ENCODE data around the gene TEKT5. TPM values are rescaled to one million over a fixed set of nuclear protein-coding genes. Genes with fewer than 3 reads are reported as not detected.

TEKT5 gene
- total and polyA plus RNA-seq, 9 of the 15 experiments (the other 6 are each of a cell fraction or from before 2014, with no cell fraction given), result 0.10 to 0.19 TPM; not detected in 7

DNA sequence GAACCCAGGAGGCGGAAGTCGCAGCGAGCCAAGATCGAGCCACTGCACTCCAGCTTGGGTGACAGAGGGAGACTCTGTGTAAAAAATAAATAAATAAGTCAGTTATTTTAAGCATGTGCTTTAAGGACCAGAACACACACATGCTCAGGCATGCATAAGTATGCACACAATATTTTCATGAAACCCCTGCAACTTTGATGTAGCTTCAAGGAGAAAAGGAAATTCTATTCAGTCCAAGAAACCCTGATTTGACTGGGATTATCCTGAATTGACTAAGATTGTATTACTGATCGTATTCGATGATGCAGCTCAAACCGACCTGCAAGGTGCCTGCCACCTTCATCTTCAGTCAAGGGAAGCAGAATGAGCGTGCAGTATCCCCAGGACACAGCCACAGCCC lies 841 bp downstream of the TEKT5 start:
- ATAC-seq, result no peak
- BruUV-seq (replicated peaks), result no TSS peak
- Histone ChIP-seq H3K9me3 (replicated peaks; ENCODE audit: control insufficient read depth, insufficient read depth, low read depth, low read length) (no peaks in the 10 kb centered on the region), H3K36me3 (ENCODE audit: control insufficient read depth, insufficient read depth, low read length) (no peaks in the 10 kb centered on the region), H3K27ac (ENCODE audit: extremely low read depth, low read depth, low read length) (no peak overlapping the region), H4K20me1 (replicated peaks; ENCODE audit: control insufficient read depth, insufficient read depth, low read length) (no peaks in the 10 kb centered on the region), H3K4me1 (replicated peaks in 1 of 2; ENCODE audit: control insufficient read depth in 2 of 2, insufficient read depth in 2 of 2, low read length in 2 of 2) (peaks cover 0 to 4% of the 10 kb centered on the region in 2 experiments; a peak in 2 of 5 replicates), H3K9ac (ENCODE audit: insufficient read depth in 1 of 2, low read depth in 2 of 2, low read length in 2 of 2) (no peak overlapping the region), H3K4me2 (ENCODE audit: insufficient read depth, low read length) (no peak overlapping the region), H3K27me3 (ENCODE audit: control insufficient read depth in 2 of 2, insufficient read depth in 2 of 2, low read length in 2 of 2) (peaks cover 29 to 47% of the 10 kb centered on the region in 2 experiments), H3K4me3 (no peak overlapping the region), H3K79me2 (ENCODE audit: control insufficient read depth, insufficient read depth, low read length) (no peaks in the 10 kb centered on the region), H2AFZ (ENCODE audit: low read depth, low read length) (no peak overlapping the region), H3K9me1 (ENCODE audit: control insufficient read depth, insufficient read depth, low read length) (no peaks in the 10 kb centered on the region)
- TF ChIP-seq, protein P1, sequence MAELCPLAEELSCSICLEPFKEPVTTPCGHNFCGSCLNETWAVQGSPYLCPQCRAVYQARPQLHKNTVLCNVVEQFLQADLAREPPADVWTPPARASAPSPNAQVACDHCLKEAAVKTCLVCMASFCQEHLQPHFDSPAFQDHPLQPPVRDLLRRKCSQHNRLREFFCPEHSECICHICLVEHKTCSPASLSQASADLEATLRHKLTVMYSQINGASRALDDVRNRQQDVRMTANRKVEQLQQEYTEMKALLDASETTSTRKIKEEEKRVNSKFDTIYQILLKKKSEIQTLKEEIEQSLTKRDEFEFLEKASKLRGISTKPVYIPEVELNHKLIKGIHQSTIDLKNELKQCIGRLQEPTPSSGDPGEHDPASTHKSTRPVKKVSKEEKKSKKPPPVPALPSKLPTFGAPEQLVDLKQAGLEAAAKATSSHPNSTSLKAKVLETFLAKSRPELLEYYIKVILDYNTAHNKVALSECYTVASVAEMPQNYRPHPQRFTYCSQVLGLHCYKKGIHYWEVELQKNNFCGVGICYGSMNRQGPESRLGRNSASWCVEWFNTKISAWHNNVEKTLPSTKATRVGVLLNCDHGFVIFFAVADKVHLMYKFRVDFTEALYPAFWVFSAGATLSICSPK (IDR thresholded peaks at IDR 0.05; ENCODE audit: borderline replicate concordance), result no peak
- POLR2A ChIA-PET, result interaction anchor here (0.9 kb wide), 1 partner anchor 8 kb away, joined by 3 read pairs; no protein-coding TSS in a partner anchor
- in situ Hi-C loops (cut with MboI) (no loop called here), intact Hi-C loops (cut with micrococcal nuclease) (no loop called here)
- CTCF ChIA-PET (ENCODE audit: low intra/inter-chr PET ratio), result no interaction called here
- DNase-seq (ENCODE audit: extremely low read depth in 1 of 4, low spot score in 3 of 4), result no peak
- WGBS (ENCODE audit: insufficient coverage, low coverage, missing lambda C conversion rate), result 17% methylated on average over 8 of the region's 8 CpGs
- no peak for FAIRE-seq

DNA sequence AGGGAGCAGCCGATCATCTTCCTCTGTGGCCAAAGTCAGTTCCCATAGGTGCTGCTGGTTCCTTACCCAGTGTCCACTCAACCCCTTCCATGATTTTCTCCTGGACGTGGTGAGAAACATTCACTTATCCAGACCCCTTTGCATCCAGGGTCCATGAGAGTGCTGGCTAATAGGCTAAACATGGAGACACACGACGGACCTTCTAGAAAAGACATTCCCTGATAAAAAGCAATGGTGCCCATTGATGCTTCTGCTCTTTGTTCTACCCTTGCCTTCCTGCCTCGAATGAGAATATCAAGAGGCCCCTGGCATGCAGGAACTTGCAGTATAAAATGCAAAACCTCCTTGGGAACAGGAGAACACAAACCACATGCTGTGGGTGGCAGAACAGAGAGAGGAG lies 2.3 kb downstream of the TEKT5 start:
- no TSS peak for BruUV-seq (replicated peaks)
- WGBS (ENCODE audit: insufficient coverage, low coverage, missing lambda C conversion rate), result 4% methylated on average over 5 of the region's 5 CpGs
- intact Hi-C loops (cut with micrococcal nuclease) (no loop called here), in situ Hi-C loops (cut with MboI) (no loop called here)
- Histone ChIP-seq H3K9me1 (ENCODE audit: control insufficient read depth, insufficient read depth, low read length) (no peaks in the 10 kb centered on the region), H3K4me1 (replicated peaks in 1 of 2; ENCODE audit: control insufficient read depth in 2 of 2, insufficient read depth in 2 of 2, low read length in 2 of 2) (peaks cover 0 to 4% of the 10 kb centered on the region in 2 experiments; a peak in 2 of 5 replicates), H3K9ac (ENCODE audit: insufficient read depth in 1 of 2, low read depth in 2 of 2, low read length in 2 of 2) (no peak overlapping the region), H3K36me3 (ENCODE audit: control insufficient read depth, insufficient read depth, low read length) (no peaks in the 10 kb centered on the region), H3K4me2 (ENCODE audit: insufficient read depth, low read length) (no peak overlapping the region), H2AFZ (ENCODE audit: low read depth, low read length) (no peak overlapping the region), H3K4me3 (no peak overlapping the region), H4K20me1 (replicated peaks; ENCODE audit: control insufficient read depth, insufficient read depth, low read length) (no peaks in the 10 kb centered on the region; the same call in 1 of the 2 replicates), H3K79me2 (ENCODE audit: control insufficient read depth, insufficient read depth, low read length) (no peaks in the 10 kb centered on the region), H3K27me3 (ENCODE audit: control insufficient read depth in 2 of 2, insufficient read depth in 2 of 2, low read length in 2 of 2) (peaks cover 34 to 57% of the 10 kb centered on the region in 2 experiments), H3K27ac (ENCODE audit: extremely low read depth, low read depth, low read length) (no peak overlapping the region), H3K9me3 (replicated peaks; ENCODE audit: control insufficient read depth, insufficient read depth, low read depth, low read length) (no peaks in the 10 kb centered on the region)
- DNase-seq (ENCODE audit: extremely low read depth in 1 of 4, low spot score in 3 of 4) (no peak), FAIRE-seq (no peak), ATAC-seq (no peak)
- ChIA-PET CTCF (ENCODE audit: low intra/inter-chr PET ratio) (no interaction called here), POLR2A (no interaction called here)
- TF ChIP-seq BDP1 (IDR thresholded peaks at IDR 0.05; ENCODE audit: insufficient read depth, insufficient read length) (no peak), LARP7 (IDR thresholded peaks at IDR 0.05) (no peak), ILK (tag; IDR thresholded peaks at IDR 0.05; ENCODE audit: borderline replicate concordance, low read depth) (no peak), BRF1 (IDR thresholded peaks at IDR 0.05; ENCODE audit: borderline replicate concordance, extremely low read depth, insufficient read length) (no peak), STAT5B (CRISPR knock-in tag; IDR thresholded peaks at IDR 0.05) (no peak), HSF4 (CRISPR knock-in tag; IDR thresholded peaks at IDR 0.05; ENCODE audit: borderline replicate concordance) (no peak), GTF2E2 (tag; IDR thresholded peaks at IDR 0.05) (no peak), SLC30A9 (CRISPR knock-in tag; IDR thresholded peaks at IDR 0.05) (no peak), RAD21 (CRISPR knock-in tag; conservative IDR thresholded peaks at IDR 0.05 in 1 of 2, IDR thresholded peaks at IDR 0.05 in 1 of 2) (no peak), NONO (IDR thresholded peaks at IDR 0.05; ENCODE audit: low read depth in 2 of 2, low read length in 1 of 2) (no peak), ZNF431 (CRISPR knock-in tag; IDR thresholded peaks at IDR 0.05) (no peak)
- TF ChIP-seq, protein P2, sequence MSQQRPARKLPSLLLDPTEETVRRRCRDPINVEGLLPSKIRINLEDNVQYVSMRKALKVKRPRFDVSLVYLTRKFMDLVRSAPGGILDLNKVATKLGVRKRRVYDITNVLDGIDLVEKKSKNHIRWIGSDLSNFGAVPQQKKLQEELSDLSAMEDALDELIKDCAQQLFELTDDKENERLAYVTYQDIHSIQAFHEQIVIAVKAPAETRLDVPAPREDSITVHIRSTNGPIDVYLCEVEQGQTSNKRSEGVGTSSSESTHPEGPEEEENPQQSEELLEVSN (IDR thresholded peaks at IDR 0.05; ENCODE audit: borderline replicate concordance in 1 of 2, extremely low read depth in 1 of 2, insufficient read depth in 1 of 2, insufficient read length in 1 of 2, low read depth in 1 of 2, low read length in 1 of 2, poor library complexity in 1 of 2, severe bottlenecking in 1 of 2), result no peak
